Activated naive CD4-positive, alpha-beta T cell treated with anti-CD3 and anti-CD28 coated beads, Interleukin-2, amount 10 ng/mL, durations not matched to agents 7 days and 5 days (primary cell): ENCODE data around the gene NRG3.

Source experiments
- CTCF ChIA-PET: fragments of 350-600 bp; sonication (Branson Sonifier 250); formaldehyde crosslinking; loops from one replicate; lab custom pipeline; 2021; ENCODE audit warnings: antibody characterized with exemption; lab: Charles Lee
- DNase-seq: peaks from one replicate; pipeline ENCODE4 v3.0.0-alpha.2; 2020
- H3K27ac Mint-ChIP-seq: one replicate; pipeline ENCODE4 v1.8.0; 2021; ENCODE audit warnings: mild to moderate bottlenecking, moderate library complexity, mixed read lengths
- H3K27me3 Mint-ChIP-seq: one replicate; pipeline ENCODE4 v1.8.0; 2021; ENCODE audit warnings: mild to moderate bottlenecking, mixed read lengths
- H3K36me3 Mint-ChIP-seq: one replicate; pipeline ENCODE4 v1.8.0; 2021; ENCODE audit warnings: mixed read lengths
- H3K4me1 Mint-ChIP-seq: one replicate; pipeline ENCODE4 v1.8.0; 2021; ENCODE audit warnings: mixed read lengths
- H3K4me3 Mint-ChIP-seq: one replicate; pipeline ENCODE4 v1.8.0; 2021; ENCODE audit warnings: mild to moderate bottlenecking, moderate library complexity, mixed read lengths
- H3K9me3 Mint-ChIP-seq: one replicate; pipeline ENCODE4 v1.8.0; 2021; ENCODE audit warnings: mixed read lengths

The NRG3 gene

GRCh38 chr10:82683945-82684344 is 809.0 kb downstream of the NRG3 start:
- no peaks in the 10 kb centered on the region for H3K27me3 Mint-ChIP-seq
- no peak for DNase-seq
- no peaks in the 10 kb centered on the region for H3K4me1 Mint-ChIP-seq
- no peak overlapping the region for H3K4me3 Mint-ChIP-seq
- H3K36me3 Mint-ChIP-seq, result no peaks in the 10 kb centered on the region
- H3K9me3 Mint-ChIP-seq, result peaks cover 6% of the 10 kb centered on the region
- CTCF ChIA-PET, result no interaction called here
- H3K27ac Mint-ChIP-seq, result no peak overlapping the region

GRCh38 chr10:82685087-82685486 is 810.1 kb downstream of the NRG3 start:
- H3K27ac Mint-ChIP-seq, result no peak overlapping the region
- CTCF ChIA-PET, result no interaction called here
- H3K9me3 Mint-ChIP-seq, result peaks cover 6% of the 10 kb centered on the region
- no peak for DNase-seq
- no peaks in the 10 kb centered on the region for H3K27me3 Mint-ChIP-seq
- H3K4me3 Mint-ChIP-seq, result no peak overlapping the region
- H3K4me1 Mint-ChIP-seq, result no peaks in the 10 kb centered on the region
- H3K36me3 Mint-ChIP-seq, result no peaks in the 10 kb centered on the region

GRCh38 chr10:82691211-82691610 is 816.2 kb downstream of the NRG3 start:
- DNase-seq, result no peak
- Mint-ChIP-seq H3K27me3 (no peaks in the 10 kb centered on the region), H3K36me3 (no peaks in the 10 kb centered on the region), H3K4me3 (no peak overlapping the region), H3K27ac (no peak overlapping the region), H3K9me3 (peaks cover 16% of the 10 kb centered on the region), H3K4me1 (no peaks in the 10 kb centered on the region)
- CTCF ChIA-PET, result no interaction called here

GRCh38 chr10:82692458-82692857 is 817.5 kb downstream of the NRG3 start:
- Mint-ChIP-seq H3K27ac (no peak overlapping the region), H3K9me3 (peaks cover 14% of the 10 kb centered on the region), H3K4me1 (no peaks in the 10 kb centered on the region), H3K27me3 (no peaks in the 10 kb centered on the region), H3K4me3 (no peak overlapping the region), H3K36me3 (no peaks in the 10 kb centered on the region)
- CTCF ChIA-PET, result no interaction called here
- no peak for DNase-seq

- Mint-ChIP-seq H3K27me3 (no peaks in the 10 kb centered on the region), H3K36me3 (no peaks in the 10 kb centered on the region), H3K4me3 (no peak overlapping the region), H3K4me1 (no peaks in the 10 kb centered on the region), H3K27ac (no peak overlapping the region), H3K9me3 (peaks cover 12% of the 10 kb centered on the region)
- CTCF ChIA-PET, result no interaction called here
- DNase-seq, result no peak
These were observed 846.8 kb downstream of the NRG3 start for GRCh38 chr10:82721831-82722230.

- Mint-ChIP-seq H3K27ac (no peak overlapping the region), H3K4me1 (no peaks in the 10 kb centered on the region), H3K9me3 (peaks cover 12% of the 10 kb centered on the region), H3K4me3 (no peak overlapping the region), H3K27me3 (no peaks in the 10 kb centered on the region), H3K36me3 (no peaks in the 10 kb centered on the region)
- no peak for DNase-seq
- CTCF ChIA-PET, result no interaction called here
These were observed 847.3 kb downstream of the NRG3 start for GRCh38 chr10:82722273-82722672.

GRCh38 chr10:82736305-82736704 is 861.3 kb downstream of the NRG3 start:
- DNase-seq, result no peak
- no peak overlapping the region for H3K27ac Mint-ChIP-seq
- peaks cover 4% of the 10 kb centered on the region for H3K9me3 Mint-ChIP-seq
- H3K27me3 Mint-ChIP-seq, result no peaks in the 10 kb centered on the region
- no peak overlapping the region for H3K4me3 Mint-ChIP-seq
- H3K4me1 Mint-ChIP-seq, result no peaks in the 10 kb centered on the region
- no peaks in the 10 kb centered on the region for H3K36me3 Mint-ChIP-seq
- CTCF ChIA-PET, result no interaction called here

GRCh38 chr10:82737549-82737948 is 862.6 kb downstream of the NRG3 start:
- no peak for DNase-seq
- no peaks in the 10 kb centered on the region for H3K36me3 Mint-ChIP-seq
- H3K4me3 Mint-ChIP-seq, result no peak overlapping the region
- no peaks in the 10 kb centered on the region for H3K27me3 Mint-ChIP-seq
- H3K27ac Mint-ChIP-seq, result no peak overlapping the region
- CTCF ChIA-PET, result no interaction called here
- peaks cover 3% of the 10 kb centered on the region for H3K9me3 Mint-ChIP-seq
- H3K4me1 Mint-ChIP-seq, result no peaks in the 10 kb centered on the region

- H3K27ac Mint-ChIP-seq, result no peak overlapping the region
- no peak overlapping the region for H3K4me3 Mint-ChIP-seq
- no peaks in the 10 kb centered on the region for H3K36me3 Mint-ChIP-seq
- H3K4me1 Mint-ChIP-seq, result no peaks in the 10 kb centered on the region
- DNase-seq, result no peak
- H3K9me3 Mint-ChIP-seq, result peaks cover 3% of the 10 kb centered on the region
- no peaks in the 10 kb centered on the region for H3K27me3 Mint-ChIP-seq
- CTCF ChIA-PET, result no interaction called here
These were observed 863.6 kb downstream of the NRG3 start for GRCh38 chr10:82738592-82738991.

GRCh38 chr10:82742478-82742877 is 867.5 kb downstream of the NRG3 start:
- DNase-seq, result no peak
- no peaks in the 10 kb centered on the region for H3K4me1 Mint-ChIP-seq
- no peak overlapping the region for H3K4me3 Mint-ChIP-seq
- no peaks in the 10 kb centered on the region for H3K9me3 Mint-ChIP-seq
- no peak overlapping the region for H3K27ac Mint-ChIP-seq
- no peaks in the 10 kb centered on the region for H3K36me3 Mint-ChIP-seq
- H3K27me3 Mint-ChIP-seq, result no peaks in the 10 kb centered on the region
- CTCF ChIA-PET, result no interaction called here

- Mint-ChIP-seq H3K4me3 (no peak overlapping the region), H3K36me3 (no peaks in the 10 kb centered on the region), H3K27ac (no peak overlapping the region), H3K27me3 (no peaks in the 10 kb centered on the region), H3K9me3 (no peaks in the 10 kb centered on the region), H3K4me1 (no peaks in the 10 kb centered on the region)
- CTCF ChIA-PET, result no interaction called here
- DNase-seq, result no peak
These were observed 867.9 kb downstream of the NRG3 start for GRCh38 chr10:82742898-82743297.

GRCh38 chr10:82750538-82750937 is 875.5 kb downstream of the NRG3 start:
- Mint-ChIP-seq H3K4me3 (no peak overlapping the region), H3K27ac (no peak overlapping the region), H3K4me1 (no peaks in the 10 kb centered on the region), H3K36me3 (no peaks in the 10 kb centered on the region), H3K27me3 (no peaks in the 10 kb centered on the region), H3K9me3 (peaks cover 5% of the 10 kb centered on the region)
- no peak for DNase-seq
- CTCF ChIA-PET, result no interaction called here

GRCh38 chr10:82757397-82757796 is 882.4 kb downstream of the NRG3 start:
- Mint-ChIP-seq H3K27ac (no peak overlapping the region), H3K27me3 (no peaks in the 10 kb centered on the region), H3K4me1 (no peaks in the 10 kb centered on the region), H3K9me3 (peaks cover 5% of the 10 kb centered on the region), H3K4me3 (no peak overlapping the region), H3K36me3 (no peaks in the 10 kb centered on the region)
- CTCF ChIA-PET, result no interaction called here
- no peak for DNase-seq

- DNase-seq, result no peak
- no peaks in the 10 kb centered on the region for H3K36me3 Mint-ChIP-seq
- no peak overlapping the region for H3K27ac Mint-ChIP-seq
- no peaks in the 10 kb centered on the region for H3K4me1 Mint-ChIP-seq
- no peak overlapping the region for H3K4me3 Mint-ChIP-seq
- CTCF ChIA-PET, result no interaction called here
- H3K9me3 Mint-ChIP-seq, result peaks cover 5% of the 10 kb centered on the region
- H3K27me3 Mint-ChIP-seq, result no peaks in the 10 kb centered on the region
These were observed 882.9 kb downstream of the NRG3 start for GRCh38 chr10:82757901-82758300.

GRCh38 chr10:82759050-82759449 is 884.1 kb downstream of the NRG3 start:
- no peak overlapping the region for H3K27ac Mint-ChIP-seq
- CTCF ChIA-PET, result no interaction called here
- no peak for DNase-seq
- H3K9me3 Mint-ChIP-seq, result peaks cover 5% of the 10 kb centered on the region
- no peak overlapping the region for H3K4me3 Mint-ChIP-seq
- no peaks in the 10 kb centered on the region for H3K36me3 Mint-ChIP-seq
- H3K4me1 Mint-ChIP-seq, result no peaks in the 10 kb centered on the region
- no peaks in the 10 kb centered on the region for H3K27me3 Mint-ChIP-seq

- CTCF ChIA-PET, result no interaction called here
- DNase-seq, result no peak
- Mint-ChIP-seq H3K4me3 (no peak overlapping the region), H3K9me3 (peaks cover 2% of the 10 kb centered on the region), H3K27ac (no peak overlapping the region), H3K4me1 (no peaks in the 10 kb centered on the region), H3K36me3 (no peaks in the 10 kb centered on the region), H3K27me3 (no peaks in the 10 kb centered on the region)
These were observed 887.6 kb downstream of the NRG3 start for GRCh38 chr10:82762641-82763040.
